ENCODE measurements around the gene CST9. TPM values are rescaled to one million over a fixed set of nuclear protein-coding genes. Genes with fewer than 3 reads are reported as not detected.

Gene CST9
- total and polyA plus RNA-seq, 2 of the 13 experiments (the other 11 are each of a cell fraction or from before 2014, with no cell fraction given) = 0.07 TPM; not detected in 1

DNA sequence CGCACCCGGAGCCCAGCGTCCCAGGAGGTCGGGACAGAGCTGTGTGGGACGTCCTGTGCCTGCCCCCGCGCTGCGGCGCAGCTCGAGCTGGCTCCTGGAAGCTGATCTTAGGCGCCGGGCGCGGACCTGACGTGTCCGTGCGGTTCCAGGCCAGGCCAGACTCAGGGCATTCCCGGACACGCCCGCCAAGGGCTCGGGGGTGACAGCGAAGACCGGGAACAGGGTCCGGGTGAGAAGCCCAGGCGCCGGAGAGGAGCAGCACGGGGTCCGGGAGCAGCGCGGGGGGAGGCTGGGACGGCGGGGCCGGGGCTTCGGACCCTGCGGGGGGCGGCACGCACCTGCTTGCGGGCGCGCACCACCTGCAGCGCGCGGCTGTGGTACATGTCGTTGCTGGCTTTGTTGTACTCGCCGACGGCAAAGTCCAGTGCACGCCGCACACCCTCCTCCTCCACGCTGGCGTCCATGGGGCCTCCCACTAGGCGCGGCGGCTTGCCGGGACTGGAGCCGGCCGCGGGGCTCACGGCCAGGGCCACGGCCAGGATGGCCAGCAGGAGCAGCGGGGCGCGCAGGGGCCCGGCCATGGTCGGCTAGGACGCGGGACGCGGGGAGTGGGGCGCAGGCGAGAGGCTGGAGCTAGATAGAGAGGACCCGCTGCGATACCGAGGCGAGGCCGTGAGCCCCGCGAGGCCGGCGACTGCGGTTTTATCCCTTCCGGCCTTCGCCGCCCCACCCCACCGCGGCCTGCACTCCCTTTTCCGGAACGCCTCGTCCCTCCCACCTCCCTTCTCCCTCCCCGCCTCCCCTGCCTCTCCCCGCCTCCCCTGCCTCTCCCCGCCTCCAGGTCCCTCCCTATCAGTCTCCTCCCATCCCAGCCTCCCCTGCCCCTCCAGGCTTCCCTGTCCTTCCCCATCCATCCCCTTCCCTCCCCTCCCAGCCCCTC is 31.8 kb upstream of the CST9 start, which contains the start of gene CST3 (continued):
- peak; percentile 75; the same call in 1 of the 2 replicates for TF ChIP-seq ZBED4 (CRISPR knock-in tag; IDR thresholded peaks at IDR 0.05; ENCODE audit: borderline replicate concordance)
- TF ChIP-seq DMTF1 (CRISPR knock-in tag; IDR thresholded peaks at IDR 0.05) = no peak
- peak; percentile 93 for TF ChIP-seq MTERF4 (CRISPR knock-in tag; IDR thresholded peaks at IDR 0.05)
- TF ChIP-seq NFIC (IDR thresholded peaks at IDR 0.05; ENCODE audit: low read length) = no peak
- TF ChIP-seq ZNF138 (CRISPR knock-in tag; IDR thresholded peaks at IDR 0.05; ENCODE audit: low read depth) = peak; percentile 80; the same call in 1 of the 2 replicates
- peak; percentile 87 for TF ChIP-seq PATZ1 (CRISPR knock-in tag; IDR thresholded peaks at IDR 0.05)
- peak; percentile 96 for TF ChIP-seq CBX1 (IDR thresholded peaks at IDR 0.05; ENCODE audit: low read depth)
- TF ChIP-seq ZNF160 (CRISPR knock-in tag; IDR thresholded peaks at IDR 0.05) = peak; percentile 74; the same call in 1 of the 2 replicates
- peak; percentile 97 for TF ChIP-seq MAX (IDR thresholded peaks at IDR 0.05)
- TF ChIP-seq ARHGAP35 (CRISPR knock-in tag; IDR thresholded peaks at IDR 0.05; ENCODE audit: borderline replicate concordance) = peak; percentile 96
- TF ChIP-seq, protein P1, sequence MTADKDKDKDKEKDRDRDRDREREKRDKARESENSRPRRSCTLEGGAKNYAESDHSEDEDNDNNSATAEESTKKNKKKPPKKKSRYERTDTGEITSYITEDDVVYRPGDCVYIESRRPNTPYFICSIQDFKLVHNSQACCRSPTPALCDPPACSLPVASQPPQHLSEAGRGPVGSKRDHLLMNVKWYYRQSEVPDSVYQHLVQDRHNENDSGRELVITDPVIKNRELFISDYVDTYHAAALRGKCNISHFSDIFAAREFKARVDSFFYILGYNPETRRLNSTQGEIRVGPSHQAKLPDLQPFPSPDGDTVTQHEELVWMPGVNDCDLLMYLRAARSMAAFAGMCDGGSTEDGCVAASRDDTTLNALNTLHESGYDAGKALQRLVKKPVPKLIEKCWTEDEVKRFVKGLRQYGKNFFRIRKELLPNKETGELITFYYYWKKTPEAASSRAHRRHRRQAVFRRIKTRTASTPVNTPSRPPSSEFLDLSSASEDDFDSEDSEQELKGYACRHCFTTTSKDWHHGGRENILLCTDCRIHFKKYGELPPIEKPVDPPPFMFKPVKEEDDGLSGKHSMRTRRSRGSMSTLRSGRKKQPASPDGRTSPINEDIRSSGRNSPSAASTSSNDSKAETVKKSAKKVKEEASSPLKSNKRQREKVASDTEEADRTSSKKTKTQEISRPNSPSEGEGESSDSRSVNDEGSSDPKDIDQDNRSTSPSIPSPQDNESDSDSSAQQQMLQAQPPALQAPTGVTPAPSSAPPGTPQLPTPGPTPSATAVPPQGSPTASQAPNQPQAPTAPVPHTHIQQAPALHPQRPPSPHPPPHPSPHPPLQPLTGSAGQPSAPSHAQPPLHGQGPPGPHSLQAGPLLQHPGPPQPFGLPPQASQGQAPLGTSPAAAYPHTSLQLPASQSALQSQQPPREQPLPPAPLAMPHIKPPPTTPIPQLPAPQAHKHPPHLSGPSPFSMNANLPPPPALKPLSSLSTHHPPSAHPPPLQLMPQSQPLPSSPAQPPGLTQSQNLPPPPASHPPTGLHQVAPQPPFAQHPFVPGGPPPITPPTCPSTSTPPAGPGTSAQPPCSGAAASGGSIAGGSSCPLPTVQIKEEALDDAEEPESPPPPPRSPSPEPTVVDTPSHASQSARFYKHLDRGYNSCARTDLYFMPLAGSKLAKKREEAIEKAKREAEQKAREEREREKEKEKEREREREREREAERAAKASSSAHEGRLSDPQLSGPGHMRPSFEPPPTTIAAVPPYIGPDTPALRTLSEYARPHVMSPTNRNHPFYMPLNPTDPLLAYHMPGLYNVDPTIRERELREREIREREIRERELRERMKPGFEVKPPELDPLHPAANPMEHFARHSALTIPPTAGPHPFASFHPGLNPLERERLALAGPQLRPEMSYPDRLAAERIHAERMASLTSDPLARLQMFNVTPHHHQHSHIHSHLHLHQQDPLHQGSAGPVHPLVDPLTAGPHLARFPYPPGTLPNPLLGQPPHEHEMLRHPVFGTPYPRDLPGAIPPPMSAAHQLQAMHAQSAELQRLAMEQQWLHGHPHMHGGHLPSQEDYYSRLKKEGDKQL (CRISPR knock-in tag; IDR thresholded peaks at IDR 0.05; ENCODE audit: low read depth) = peak; percentile 72; the same call in 1 of the 2 replicates

All from HepG2 (cell line).